ENCODE data around the gene PDE6H.

Gene PDE6H

DNA sequence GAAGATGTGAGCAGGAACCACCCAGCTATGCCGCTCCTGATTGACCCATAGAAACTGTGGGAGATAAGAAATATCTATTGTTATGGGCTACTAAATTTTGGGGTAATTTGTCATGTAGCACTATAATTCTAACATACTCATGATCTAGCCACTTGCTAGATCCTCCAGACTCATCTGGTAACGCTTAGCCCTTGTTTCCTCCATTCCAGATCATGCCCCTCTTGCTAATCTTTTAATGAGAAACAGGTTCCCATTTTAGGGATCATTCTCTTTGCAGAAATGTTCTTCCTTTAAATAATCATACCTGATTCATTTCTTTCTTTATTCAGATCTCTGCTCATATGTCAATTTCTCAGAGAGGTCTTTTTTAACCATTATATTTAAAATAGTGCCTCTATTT, 7.6 kb upstream of the PDE6H start:
- TF ChIP-seq, protein P1, sequence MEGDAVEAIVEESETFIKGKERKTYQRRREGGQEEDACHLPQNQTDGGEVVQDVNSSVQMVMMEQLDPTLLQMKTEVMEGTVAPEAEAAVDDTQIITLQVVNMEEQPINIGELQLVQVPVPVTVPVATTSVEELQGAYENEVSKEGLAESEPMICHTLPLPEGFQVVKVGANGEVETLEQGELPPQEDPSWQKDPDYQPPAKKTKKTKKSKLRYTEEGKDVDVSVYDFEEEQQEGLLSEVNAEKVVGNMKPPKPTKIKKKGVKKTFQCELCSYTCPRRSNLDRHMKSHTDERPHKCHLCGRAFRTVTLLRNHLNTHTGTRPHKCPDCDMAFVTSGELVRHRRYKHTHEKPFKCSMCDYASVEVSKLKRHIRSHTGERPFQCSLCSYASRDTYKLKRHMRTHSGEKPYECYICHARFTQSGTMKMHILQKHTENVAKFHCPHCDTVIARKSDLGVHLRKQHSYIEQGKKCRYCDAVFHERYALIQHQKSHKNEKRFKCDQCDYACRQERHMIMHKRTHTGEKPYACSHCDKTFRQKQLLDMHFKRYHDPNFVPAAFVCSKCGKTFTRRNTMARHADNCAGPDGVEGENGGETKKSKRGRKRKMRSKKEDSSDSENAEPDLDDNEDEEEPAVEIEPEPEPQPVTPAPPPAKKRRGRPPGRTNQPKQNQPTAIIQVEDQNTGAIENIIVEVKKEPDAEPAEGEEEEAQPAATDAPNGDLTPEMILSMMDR (conservative IDR thresholded peaks at IDR 0.05; ENCODE audit: low read length): no peak
- no peak for TF ChIP-seq EZH2phosphoT487 (IDR thresholded peaks at IDR 0.05; ENCODE audit: borderline replicate concordance)
- H3K4me3 ChIP-seq (ENCODE audit: low read length, poor library complexity, severe bottlenecking): no peak overlapping the region
- H3K9me3 ChIP-seq (ENCODE audit: insufficient read depth, low read depth, low read length): no peaks in the 10 kb centered on the region
- H3K9ac ChIP-seq (ENCODE audit: low read depth, low read length, poor library complexity, severe bottlenecking): no peak overlapping the region
- peaks cover 6% of the 10 kb centered on the region for H4K20me1 ChIP-seq (ENCODE audit: insufficient read depth, low read length, poor library complexity, severe bottlenecking)
- H3F3A ChIP-seq (ENCODE audit: low read depth): peaks cover 19% of the 10 kb centered on the region; the same call in 1 of the 2 replicates
- H3K9me2 ChIP-seq (replicated peaks; ENCODE audit: low read depth, low read length): no peaks in the 10 kb centered on the region
- peaks cover 47% of the 10 kb centered on the region for H3K4me1 ChIP-seq (ENCODE audit: insufficient read depth, low read length, poor library complexity, severe bottlenecking)
- H3K27me3 ChIP-seq (ENCODE audit: insufficient read depth, low read length, poor library complexity, severe bottlenecking): no peaks in the 10 kb centered on the region
- peaks cover 35% of the 10 kb centered on the region for H3K79me2 ChIP-seq (ENCODE audit: insufficient read depth, low read length)
- H3K4me2 ChIP-seq (ENCODE audit: low read depth, low read length, poor library complexity, severe bottlenecking): no peak overlapping the region
- no peak overlapping the region for H2AFZ ChIP-seq (ENCODE audit: low read length)
- H3K36me3 ChIP-seq (ENCODE audit: insufficient read depth, low read length): no peaks in the 10 kb centered on the region

DNA sequence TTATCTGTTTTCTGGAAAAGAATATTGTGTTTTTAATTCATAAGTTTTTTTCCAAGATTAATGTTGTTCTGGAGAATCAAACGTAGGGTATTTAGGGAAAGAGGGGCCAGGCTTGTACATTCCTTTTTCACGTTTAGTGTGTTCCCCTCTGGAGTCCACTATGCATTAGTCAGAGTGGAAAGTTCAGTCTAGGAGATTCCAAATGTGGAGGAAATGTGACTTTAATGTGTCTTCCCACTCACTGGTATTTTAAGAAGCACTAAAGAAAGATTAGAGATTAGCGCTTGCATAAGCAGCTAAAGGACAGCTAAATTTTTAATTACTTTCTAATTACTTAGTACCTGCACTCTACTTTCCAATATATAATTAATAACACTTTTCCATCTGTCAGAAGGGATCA, 4.4 kb upstream of the PDE6H start:
- Histone ChIP-seq H3F3A (ENCODE audit: low read depth) (no peaks in the 10 kb centered on the region), H3K4me3 (ENCODE audit: low read length, poor library complexity, severe bottlenecking) (no peak overlapping the region), H4K20me1 (ENCODE audit: insufficient read depth, low read length, poor library complexity, severe bottlenecking) (no peaks in the 10 kb centered on the region), H3K4me2 (ENCODE audit: low read depth, low read length, poor library complexity, severe bottlenecking) (no peak overlapping the region), H3K9me2 (replicated peaks; ENCODE audit: low read depth, low read length) (no peaks in the 10 kb centered on the region), H3K79me2 (ENCODE audit: insufficient read depth, low read length) (peaks cover 15% of the 10 kb centered on the region; the same call in 1 of the 2 replicates), H3K4me1 (ENCODE audit: insufficient read depth, low read length, poor library complexity, severe bottlenecking) (peaks cover 46% of the 10 kb centered on the region), H3K36me3 (ENCODE audit: insufficient read depth, low read length) (no peaks in the 10 kb centered on the region), H2AFZ (ENCODE audit: low read length) (no peak overlapping the region), H3K27me3 (ENCODE audit: insufficient read depth, low read length, poor library complexity, severe bottlenecking) (no peaks in the 10 kb centered on the region), H3K9ac (ENCODE audit: low read depth, low read length, poor library complexity, severe bottlenecking) (no peak overlapping the region), H3K9me3 (ENCODE audit: insufficient read depth, low read depth, low read length) (no peaks in the 10 kb centered on the region)
- TF ChIP-seq, protein P1 (conservative IDR thresholded peaks at IDR 0.05; ENCODE audit: low read length): no peak
- TF ChIP-seq EZH2phosphoT487 (IDR thresholded peaks at IDR 0.05; ENCODE audit: borderline replicate concordance): no peak

DNA sequence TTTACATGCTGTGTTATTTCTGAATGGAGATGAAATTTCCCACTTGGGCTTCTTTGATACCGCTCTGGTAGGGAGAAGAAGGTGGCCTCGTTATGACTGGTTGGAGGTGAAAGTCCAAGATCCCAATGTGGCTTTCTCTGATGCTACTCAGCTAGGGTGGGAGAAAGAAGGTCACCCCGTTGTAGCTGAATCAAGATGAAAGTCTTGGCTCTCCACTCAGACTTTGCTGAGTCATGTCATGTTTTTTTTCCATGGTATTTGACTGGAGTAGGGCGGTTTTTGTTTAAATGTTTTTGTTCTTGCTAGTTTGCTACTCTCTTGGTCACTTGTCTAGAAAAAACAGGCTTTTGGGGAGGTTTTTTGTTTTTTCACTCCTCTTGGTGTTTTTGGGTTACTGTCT, 2.4 kb upstream of the PDE6H start:
- Histone ChIP-seq H3K9me3 (ENCODE audit: insufficient read depth, low read depth, low read length) (no peaks in the 10 kb centered on the region), H3K4me1 (ENCODE audit: insufficient read depth, low read length, poor library complexity, severe bottlenecking) (peaks cover 43% of the 10 kb centered on the region), H3K4me3 (ENCODE audit: low read length, poor library complexity, severe bottlenecking) (no peak overlapping the region), H3K4me2 (ENCODE audit: low read depth, low read length, poor library complexity, severe bottlenecking) (peak overlapping the region; percentile 1), H2AFZ (ENCODE audit: low read length) (no peak overlapping the region), H3K9ac (ENCODE audit: low read depth, low read length, poor library complexity, severe bottlenecking) (no peak overlapping the region), H3K79me2 (ENCODE audit: insufficient read depth, low read length) (no peaks in the 10 kb centered on the region), H3K36me3 (ENCODE audit: insufficient read depth, low read length) (no peaks in the 10 kb centered on the region), H3K9me2 (replicated peaks; ENCODE audit: low read depth, low read length) (no peaks in the 10 kb centered on the region), H4K20me1 (ENCODE audit: insufficient read depth, low read length, poor library complexity, severe bottlenecking) (no peaks in the 10 kb centered on the region), H3K27me3 (ENCODE audit: insufficient read depth, low read length, poor library complexity, severe bottlenecking) (no peaks in the 10 kb centered on the region), H3F3A (ENCODE audit: low read depth) (no peaks in the 10 kb centered on the region)
- TF ChIP-seq EZH2phosphoT487 (IDR thresholded peaks at IDR 0.05; ENCODE audit: borderline replicate concordance): no peak
- TF ChIP-seq, protein P1 (conservative IDR thresholded peaks at IDR 0.05; ENCODE audit: low read length): no peak

Measured in Loucy (cell line).